PC-3 (cell line): Measurements from ENCODE around the gene SVIL. TPM values are rescaled to one million over a fixed set of nuclear protein-coding genes. Genes with fewer than 3 reads are reported as not detected.

ENCODE experiments used
- ATAC-seq: fragments of 200-7000 bp; cut with Tn5 transposase; 2 replicates; pipeline ENCODE4 v1.9.1; 2020; ENCODE audit warnings: mild to moderate bottlenecking, moderate library complexity
- BruUV-seq: library from RNA; stranded (reverse); fragments of 400-500 nt; replicated peaks from 2 replicates; lab custom pipeline; 2021; lab: Mats Ljungman, UMichigan
- CTCF ChIA-PET: fragments of 300-600 bp; sonication (Branson Sonifier 250); formaldehyde crosslinking; loops from one replicate; lab custom pipeline; 2022; ENCODE audit warnings: antibody characterized with exemption; lab: Charles Lee
- POLR2A ChIA-PET: fragments of 300-600 bp; sonication (Branson Sonifier 250); formaldehyde crosslinking; loops from one replicate; lab custom pipeline; 2022; ENCODE audit warnings: antibody characterized with exemption; ENCODE audit not compliant: unreplicated experiment; lab: Charles Lee
- DNase-seq: peaks from one replicate; pipeline ENCODE4 v3.0.0-alpha.2; 2015
- H2AFZ ChIP-seq: fragments of 300-600 bp; sonication (generic); 2 replicates; pipeline ENCODE4 v1.6.0; 2016; ENCODE audit warnings: antibody characterized with exemption, low read length
- H3F3A ChIP-seq: fragments of 300-600 bp; sonication (generic); one replicate; pipeline ENCODE4 v1.6.0; 2017; ENCODE audit warnings: antibody characterized with exemption, low read length, control low read depth, mild to moderate bottlenecking; ENCODE audit not compliant: unreplicated experiment
- H3K27ac ChIP-seq: fragments of 300-600 bp; sonication (generic); 2 replicates; pipeline ENCODE4 v1.5.1; 2016; ENCODE audit warnings: mild to moderate bottlenecking, low read length
- H3K27me3 ChIP-seq: fragments of 300-600 bp; sonication (generic); 2 replicates; pipeline ENCODE4 v1.6.1; 2016; ENCODE audit warnings: low read length, mixed read lengths
- H3K36me3 ChIP-seq: fragments of 300-600 bp; sonication (generic); 2 replicates; pipeline ENCODE4 v1.6.1; 2016; ENCODE audit warnings: low read depth, mixed run types, low read length, mixed read lengths
- H3K4me1 ChIP-seq: fragments of 300-600 bp; sonication (generic); 2 replicates; pipeline ENCODE4 v1.5.1; 2016; ENCODE audit warnings: low read length; ENCODE audit not compliant: insufficient read depth
- H3K4me2 ChIP-seq: fragments of 300-600 bp; sonication (generic); 2 replicates; pipeline ENCODE4 v1.6.0; 2016; ENCODE audit warnings: low read length
- H3K4me3 ChIP-seq: fragments of 300-600 bp; sonication (generic); 2 replicates; pipeline ENCODE4 v1.5.1; 2016; ENCODE audit warnings: mild to moderate bottlenecking, low read length, mixed read lengths
- H3K79me2 ChIP-seq: fragments of 300-600 bp; sonication (generic); 2 replicates; pipeline ENCODE4 v1.6.1; 2017; ENCODE audit warnings: low read length, mixed read lengths
- H3K9ac ChIP-seq: fragments of 300-600 bp; sonication (generic); 2 replicates; pipeline ENCODE4 v1.6.0; 2016; ENCODE audit warnings: mild to moderate bottlenecking, low read length
- H3K9me2 ChIP-seq: fragments of 300-600 bp; sonication (generic); replicated peaks from 2 replicates; pipeline ENCODE4 v1.6.1; 2016; ENCODE audit warnings: mixed run types, low read length, mixed read lengths
- H3K9me3 ChIP-seq: fragments of 300-600 bp; sonication (generic); 2 replicates; pipeline ENCODE4 v1.6.1; 2016; ENCODE audit warnings: low read length, mixed read lengths
- H4K20me1 ChIP-seq: fragments of 300-600 bp; sonication (generic); 2 replicates; pipeline ENCODE4 v1.6.1; 2016; ENCODE audit warnings: low read length, mixed read lengths
- EZH2 ChIP-seq: fragments of 300-600 bp; sonication (generic); IDR thresholded peaks from one replicate; pipeline ENCODE4 v1.6.1; 2017; ENCODE audit warnings: antibody characterized with exemption, mild to moderate bottlenecking, low read length; ENCODE audit not compliant: unreplicated experiment
- EZH2phosphoT487 ChIP-seq: fragments of 300-600 bp; sonication (generic); IDR thresholded peaks from 2 replicates; pipeline ENCODE4 v1.6.1; 2018; ENCODE audit warnings: mild to moderate bottlenecking, antibody characterized with exemption, low read length, borderline replicate concordance
- intact Hi-C: fragments of 100-400 bp; cut with micrococcal nuclease; formaldehyde crosslinking; loops from 2 replicates; pipeline ENCODE4 v1.9.0; 2023
- total RNA-seq: library from RNA; depleted of rRNA; stranded (reverse); fragments of >200 nt; gene quantifications from 2 replicates; pipeline ENCODE4 v1.2.3, GENCODE V29; 2014
- TF ChIP-seq, protein P1 (sequence below): fragments of 300-600 bp; sonication (generic); conservative IDR thresholded peaks from 2 replicates; pipeline ENCODE4 v1.5.1; 2017; ENCODE audit warnings: antibody characterized with exemption, low read depth, mild to moderate bottlenecking, low read length

The SVIL gene
- total RNA-seq, 1 experiment from 2014 or later: 19.2 TPM

DNA sequence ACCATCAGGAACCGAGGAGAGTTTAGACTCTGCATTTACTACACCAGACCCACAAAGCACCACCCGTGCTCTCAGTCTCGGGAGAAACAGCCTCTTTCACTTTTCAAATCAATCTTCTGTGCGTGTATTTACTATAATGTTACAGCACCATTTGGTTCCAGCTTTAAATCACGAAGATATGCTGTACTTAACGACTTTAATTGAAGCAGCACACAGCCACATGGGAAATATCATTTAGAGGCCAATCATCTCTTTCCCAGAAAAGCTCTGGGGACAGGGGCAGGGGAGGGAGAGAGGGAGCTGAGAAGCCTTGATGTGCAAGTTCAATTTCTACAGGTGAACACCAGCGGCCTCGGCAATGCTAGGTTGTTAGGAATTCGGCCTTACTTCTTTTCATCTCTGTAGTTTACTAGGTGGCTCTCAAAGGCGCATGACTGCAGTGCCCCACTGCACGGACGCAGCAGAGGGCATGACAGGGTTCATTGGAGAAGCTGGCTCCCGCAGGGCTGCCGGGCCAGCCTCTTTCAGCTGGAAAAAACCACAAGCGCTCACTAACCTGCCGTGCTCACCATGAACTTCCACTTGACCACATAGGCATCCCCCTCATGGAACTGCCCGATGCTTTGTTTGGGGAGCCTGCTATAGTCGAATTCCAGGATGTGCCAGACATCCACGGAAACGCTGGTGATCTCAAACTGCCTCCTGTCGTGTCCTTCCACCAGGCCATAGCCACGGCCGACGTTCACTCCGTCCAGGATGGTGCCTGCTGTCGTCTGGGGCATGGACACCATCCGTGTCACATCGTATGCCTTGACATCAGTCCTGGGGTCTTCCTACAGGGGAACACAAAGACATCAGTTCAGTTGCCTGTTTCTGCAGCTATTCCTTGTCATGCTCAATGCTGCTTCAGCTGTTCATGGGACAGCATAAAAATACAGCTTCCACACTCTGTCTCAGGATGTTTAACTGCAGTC is 154.5 kb downstream of the SVIL start:
- no TSS peak for BruUV-seq
- CTCF ChIA-PET: no interaction called here
- Histone ChIP-seq H3K4me1 (no peaks in the 10 kb centered on the region), H3K79me2 (no peaks in the 10 kb centered on the region), H2AFZ (no peak overlapping the region), H3K27ac (no peak overlapping the region), H3K9me2 (no peaks in the 10 kb centered on the region), H3K9me3 (no peaks in the 10 kb centered on the region), H3K4me2 (no peak overlapping the region), H3K9ac (no peak overlapping the region), H3F3A (no peaks in the 10 kb centered on the region), H4K20me1 (no peaks in the 10 kb centered on the region), H3K4me3 (no peak overlapping the region), H3K36me3 (no peaks in the 10 kb centered on the region), H3K27me3 (no peaks in the 10 kb centered on the region)
- ATAC-seq: no peak
- intact Hi-C loops: no loop called here
- TF ChIP-seq EZH2 (no peak), EZH2phosphoT487 (no peak)
- TF ChIP-seq, protein P1, sequence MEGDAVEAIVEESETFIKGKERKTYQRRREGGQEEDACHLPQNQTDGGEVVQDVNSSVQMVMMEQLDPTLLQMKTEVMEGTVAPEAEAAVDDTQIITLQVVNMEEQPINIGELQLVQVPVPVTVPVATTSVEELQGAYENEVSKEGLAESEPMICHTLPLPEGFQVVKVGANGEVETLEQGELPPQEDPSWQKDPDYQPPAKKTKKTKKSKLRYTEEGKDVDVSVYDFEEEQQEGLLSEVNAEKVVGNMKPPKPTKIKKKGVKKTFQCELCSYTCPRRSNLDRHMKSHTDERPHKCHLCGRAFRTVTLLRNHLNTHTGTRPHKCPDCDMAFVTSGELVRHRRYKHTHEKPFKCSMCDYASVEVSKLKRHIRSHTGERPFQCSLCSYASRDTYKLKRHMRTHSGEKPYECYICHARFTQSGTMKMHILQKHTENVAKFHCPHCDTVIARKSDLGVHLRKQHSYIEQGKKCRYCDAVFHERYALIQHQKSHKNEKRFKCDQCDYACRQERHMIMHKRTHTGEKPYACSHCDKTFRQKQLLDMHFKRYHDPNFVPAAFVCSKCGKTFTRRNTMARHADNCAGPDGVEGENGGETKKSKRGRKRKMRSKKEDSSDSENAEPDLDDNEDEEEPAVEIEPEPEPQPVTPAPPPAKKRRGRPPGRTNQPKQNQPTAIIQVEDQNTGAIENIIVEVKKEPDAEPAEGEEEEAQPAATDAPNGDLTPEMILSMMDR: no peak
- DNase-seq: no peak
- POLR2A ChIA-PET: interaction anchor here (0.6 kb wide), 1 partner anchor 942 kb away, joined by 5 read pairs; no protein-coding TSS in a partner anchor

DNA sequence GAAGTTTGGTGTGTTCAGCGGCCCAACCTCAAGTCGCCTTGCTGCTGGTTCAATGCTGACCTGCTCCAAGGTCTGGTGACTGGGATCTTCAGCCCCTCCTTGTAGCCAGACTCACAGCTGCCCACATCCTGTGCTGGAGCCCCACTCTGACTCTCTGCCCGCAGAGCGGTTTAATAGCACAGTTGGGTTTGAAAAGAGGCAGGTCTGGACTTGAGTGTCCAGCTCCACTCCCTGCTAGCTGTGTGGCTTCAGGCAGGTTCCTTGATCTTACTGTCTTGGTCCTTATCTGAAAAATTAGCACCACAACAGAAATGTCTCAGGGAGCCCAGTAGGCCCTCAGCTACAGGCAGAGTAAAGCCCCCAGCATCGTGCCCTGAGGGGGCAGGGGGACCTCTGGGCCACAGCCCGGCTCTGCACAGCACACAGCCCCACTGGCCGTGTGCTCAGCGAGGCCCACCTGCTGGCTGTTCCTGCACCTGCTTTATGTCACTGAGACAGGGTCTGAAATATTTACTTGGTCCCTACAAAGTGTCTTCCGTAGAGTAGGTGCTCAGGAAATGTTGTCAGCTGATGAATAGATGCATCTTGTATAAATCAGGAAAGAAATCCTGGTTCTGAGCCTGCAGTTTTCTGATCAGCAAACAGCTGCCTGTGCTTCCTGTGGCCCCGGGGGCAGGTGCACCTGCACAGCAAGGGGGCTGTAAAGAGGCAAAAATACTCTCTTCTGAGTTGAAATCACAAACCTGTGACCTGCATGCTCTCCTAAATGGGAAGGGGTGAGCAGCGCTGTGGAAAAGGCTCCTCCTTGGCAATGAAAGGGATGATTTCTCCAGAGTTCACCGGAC is 155.5 kb downstream of the SVIL start:
- ChIA-PET CTCF (no interaction called here), POLR2A (no interaction called here)
- ATAC-seq (no peak), DNase-seq (no peak)
- no peaks in the 10 kb centered on the region for H4K20me1 ChIP-seq
- TF ChIP-seq, protein P1: no peak
- TF ChIP-seq EZH2 (no peak), EZH2phosphoT487 (no peak)
- H3K36me3 ChIP-seq: no peaks in the 10 kb centered on the region
- no peak overlapping the region for H3K9ac ChIP-seq
- no peak overlapping the region for H2AFZ ChIP-seq
- no peaks in the 10 kb centered on the region for H3K4me1 ChIP-seq
- no peaks in the 10 kb centered on the region for H3K27me3 ChIP-seq
- H3F3A ChIP-seq: no peaks in the 10 kb centered on the region
- H3K79me2 ChIP-seq: no peaks in the 10 kb centered on the region
- no peak overlapping the region for H3K4me3 ChIP-seq
- H3K27ac ChIP-seq: no peak overlapping the region
- intact Hi-C loops: no loop called here
- H3K4me2 ChIP-seq: no peak overlapping the region
- H3K9me2 ChIP-seq: no peaks in the 10 kb centered on the region
- BruUV-seq: no TSS peak
- no peaks in the 10 kb centered on the region for H3K9me3 ChIP-seq
